ENCODE results near the gene ERAS.
"Not testable (repeated sequence)": the region's sequence is repeated elsewhere in the genome, so short reads cannot be mapped to it uniquely, and the experiment has no call there.

The ERAS gene

GRCh38 chrX:48818866-48819265 lies 7.4 kb upstream of the ERAS start:
- no peak for DNase-seq (ENCODE audit: low read depth, low spot score)
- no peak overlapping the region for H3K4me3 ChIP-seq (ENCODE audit: low read depth, low read length)
- in situ Hi-C loops (cut with HindIII; ENCODE audit: low sequenced_read_pairs) = no loop called here
- TF ChIP-seq, protein P1, sequence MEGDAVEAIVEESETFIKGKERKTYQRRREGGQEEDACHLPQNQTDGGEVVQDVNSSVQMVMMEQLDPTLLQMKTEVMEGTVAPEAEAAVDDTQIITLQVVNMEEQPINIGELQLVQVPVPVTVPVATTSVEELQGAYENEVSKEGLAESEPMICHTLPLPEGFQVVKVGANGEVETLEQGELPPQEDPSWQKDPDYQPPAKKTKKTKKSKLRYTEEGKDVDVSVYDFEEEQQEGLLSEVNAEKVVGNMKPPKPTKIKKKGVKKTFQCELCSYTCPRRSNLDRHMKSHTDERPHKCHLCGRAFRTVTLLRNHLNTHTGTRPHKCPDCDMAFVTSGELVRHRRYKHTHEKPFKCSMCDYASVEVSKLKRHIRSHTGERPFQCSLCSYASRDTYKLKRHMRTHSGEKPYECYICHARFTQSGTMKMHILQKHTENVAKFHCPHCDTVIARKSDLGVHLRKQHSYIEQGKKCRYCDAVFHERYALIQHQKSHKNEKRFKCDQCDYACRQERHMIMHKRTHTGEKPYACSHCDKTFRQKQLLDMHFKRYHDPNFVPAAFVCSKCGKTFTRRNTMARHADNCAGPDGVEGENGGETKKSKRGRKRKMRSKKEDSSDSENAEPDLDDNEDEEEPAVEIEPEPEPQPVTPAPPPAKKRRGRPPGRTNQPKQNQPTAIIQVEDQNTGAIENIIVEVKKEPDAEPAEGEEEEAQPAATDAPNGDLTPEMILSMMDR (IDR thresholded peaks at IDR 0.05; ENCODE audit: low read depth, low read length) = no peak

GRCh38 chrX:48819394-48819793 lies 6.9 kb upstream of the ERAS start:
- H3K4me3 ChIP-seq (ENCODE audit: low read depth, low read length); DNase-seq (ENCODE audit: low read depth, low spot score); in situ Hi-C loops (cut with HindIII; ENCODE audit: low sequenced_read_pairs): not testable (repeated sequence)

- in situ Hi-C loops (cut with HindIII; ENCODE audit: low sequenced_read_pairs) = no loop called here
- no peak for DNase-seq (ENCODE audit: low read depth, low spot score)
- TF ChIP-seq, protein P1 (IDR thresholded peaks at IDR 0.05; ENCODE audit: low read depth, low read length) = no peak
- H3K4me3 ChIP-seq (ENCODE audit: low read depth, low read length) = no peak overlapping the region
Observed at GRCh38 chrX:48823053-48823452, 3.3 kb upstream of the ERAS start.

- DNase-seq (ENCODE audit: low read depth, low spot score) = no peak
- in situ Hi-C loops (cut with HindIII; ENCODE audit: low sequenced_read_pairs) = no loop called here
- no peak overlapping the region for H3K4me3 ChIP-seq (ENCODE audit: low read depth, low read length)
- TF ChIP-seq, protein P1 (IDR thresholded peaks at IDR 0.05; ENCODE audit: low read depth, low read length) = no peak
Observed at GRCh38 chrX:48824066-48824465, 2.2 kb upstream of the ERAS start.

DNA sequence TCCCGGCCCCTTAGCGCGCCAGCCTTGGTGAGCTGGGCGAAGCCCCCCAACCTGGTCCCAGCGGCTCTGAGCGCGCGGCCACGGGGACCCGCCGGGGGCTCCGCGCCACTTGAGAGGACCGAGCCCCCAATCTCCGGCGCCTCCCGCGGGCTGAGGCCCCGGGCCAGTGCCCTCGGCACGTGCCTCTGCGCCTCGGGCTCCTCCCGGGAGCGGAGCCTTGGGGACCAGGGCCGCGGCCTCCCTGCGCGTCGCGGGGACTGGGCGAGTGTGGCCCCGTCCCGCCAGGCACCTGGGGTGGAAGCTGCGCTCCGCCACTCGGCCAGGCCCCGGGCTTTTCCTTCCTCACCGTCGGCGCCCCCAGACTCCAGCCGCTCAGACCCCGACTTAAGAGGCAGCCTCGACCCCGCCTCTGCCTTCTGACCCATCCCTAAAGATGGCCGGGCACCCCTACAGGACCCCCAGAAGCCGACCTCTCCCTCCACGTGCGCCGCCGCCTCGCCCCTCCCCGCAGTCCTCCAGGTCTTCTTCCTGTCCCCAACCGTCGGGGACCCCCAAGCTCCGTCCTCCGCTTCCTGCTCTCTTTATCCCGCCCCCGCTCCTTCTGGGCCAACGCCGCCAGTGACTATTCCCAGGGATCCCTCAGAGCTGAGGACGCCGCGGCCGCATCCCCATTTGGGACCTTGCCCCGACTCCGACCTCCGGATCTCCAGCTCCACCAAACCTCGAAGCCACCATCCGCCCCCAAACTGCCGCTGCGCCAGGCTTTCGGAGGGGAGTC lies 752 bp downstream of the ERAS start:
- no peak for DNase-seq (ENCODE audit: low read depth, low spot score)
- TF ChIP-seq, protein P1 (IDR thresholded peaks at IDR 0.05; ENCODE audit: low read depth, low read length) = no peak
- in situ Hi-C loops (cut with HindIII; ENCODE audit: low sequenced_read_pairs) = no loop called here
- H3K4me3 ChIP-seq (ENCODE audit: low read depth, low read length) = no peak overlapping the region

GRCh38 chrX:48827654-48827968 lies 1.3 kb downstream of the ERAS start:
- in situ Hi-C loops (cut with HindIII; ENCODE audit: low sequenced_read_pairs) = no loop called here
- TF ChIP-seq, protein P1 (IDR thresholded peaks at IDR 0.05; ENCODE audit: low read depth, low read length) = no peak
- H3K4me3 ChIP-seq (ENCODE audit: low read depth, low read length) = no peak overlapping the region
- no peak for DNase-seq (ENCODE audit: low read depth, low spot score)

- TF ChIP-seq, protein P1 (IDR thresholded peaks at IDR 0.05; ENCODE audit: low read depth, low read length) = no peak
- DNase-seq (ENCODE audit: low read depth, low spot score) = no peak
- in situ Hi-C loops (cut with HindIII; ENCODE audit: low sequenced_read_pairs) = no loop called here
- no peak overlapping the region for H3K4me3 ChIP-seq (ENCODE audit: low read depth, low read length)
Observed at GRCh38 chrX:48829016-48829735, 2.9 kb downstream of the ERAS start.

Data from astrocyte of the spinal cord (primary cell).